Effector memory CD8-positive, alpha-beta T cell (primary cell): ENCODE measurements around the gene SLCO4C1.

Source experiments
- ATAC-seq: fragments of 150-1000 bp; cut with Tn5 transposase; replicated peaks from 2 replicates; pipeline ENCODE4 v1.10.0; 2021; ENCODE audit warnings: mild to moderate bottlenecking, moderate library complexity
- DNase-seq, 3 experiments: peaks; one replicate each; pipeline ENCODE4 v3.0.0; 2021
- H3K27ac Mint-ChIP-seq, 2 donors: one replicate each; pipeline ENCODE4 v1.8.0; 2022; ENCODE audit warnings: mild to moderate bottlenecking in 2 of 2, mixed read lengths in 2 of 2, moderate library complexity in 2 of 2
- H3K27me3 Mint-ChIP-seq, 2 donors: one replicate each; pipeline ENCODE4 v1.8.0; 2022; ENCODE audit warnings: mixed read lengths in 2 of 2
- H3K36me3 Mint-ChIP-seq: one replicate; pipeline ENCODE4 v1.8.0; 2022; ENCODE audit warnings: mild to moderate bottlenecking, moderate library complexity, mixed read lengths; ENCODE audit not compliant: insufficient read depth
- H3K4me1 Mint-ChIP-seq, 2 donors: one replicate each; pipeline ENCODE4 v1.8.0; 2022; ENCODE audit warnings: low read depth in 2 of 2, mixed read lengths in 2 of 2
- H3K4me3 Mint-ChIP-seq, 2 donors: one replicate each; pipeline ENCODE4 v1.8.0; 2022; ENCODE audit warnings: mild to moderate bottlenecking in 2 of 2, mixed read lengths in 2 of 2, moderate library complexity in 2 of 2
- H3K9me3 Mint-ChIP-seq, 2 donors: one replicate each; pipeline ENCODE4 v1.8.0; 2022; ENCODE audit warnings: mixed read lengths in 2 of 2

SLCO4C1 gene

GRCh38 chr5:102231693-102232619 lies 64.1 kb downstream of the SLCO4C1 start:
- peak; percentile 19 for ATAC-seq
- no peak for DNase-seq
- peaks cover 5% of the 10 kb centered on the region for H3K36me3 Mint-ChIP-seq
- H3K27me3 Mint-ChIP-seq, result no peaks in the 10 kb centered on the region
- H3K9me3 Mint-ChIP-seq, result no peaks in the 10 kb centered on the region
- H3K4me3 Mint-ChIP-seq, result no peak overlapping the region
- peaks cover 8 to 9% of the 10 kb centered on the region in 2 donors for H3K4me1 Mint-ChIP-seq
- no peak overlapping the region for H3K27ac Mint-ChIP-seq

DNA sequence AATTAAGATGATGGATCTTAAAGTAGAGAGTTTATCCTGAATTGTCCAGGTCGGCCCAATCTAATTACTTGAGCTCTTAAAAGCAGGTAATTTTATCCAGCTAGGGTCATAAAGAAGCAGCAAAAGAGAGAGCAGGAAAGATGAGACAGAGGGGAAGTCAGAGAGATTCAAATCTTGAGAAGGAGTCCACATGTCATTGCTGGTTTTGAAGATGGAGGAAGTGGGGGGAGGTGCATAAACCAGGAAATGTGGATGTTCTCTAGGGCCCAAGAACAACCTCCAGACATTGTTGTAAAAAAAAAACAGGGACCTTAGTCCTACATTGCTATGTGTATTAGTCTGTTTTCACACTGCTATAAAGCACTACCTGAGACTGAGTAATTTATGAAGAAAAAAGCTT lies 66.4 kb downstream of the SLCO4C1 start:
- Mint-ChIP-seq H3K4me3 (no peak overlapping the region), H3K9me3 (no peaks in the 10 kb centered on the region), H3K27ac (no peak overlapping the region), H3K36me3 (no peaks in the 10 kb centered on the region), H3K4me1 (peaks cover 8 to 9% of the 10 kb centered on the region in 2 donors), H3K27me3 (no peaks in the 10 kb centered on the region)
- ATAC-seq (no peak), DNase-seq (no peak)

GRCh38 chr5:102226321-102226720 lies 69.8 kb downstream of the SLCO4C1 start:
- Mint-ChIP-seq H3K4me3 (no peak overlapping the region), H3K27me3 (peaks cover 0 to 9% of the 10 kb centered on the region in 2 donors), H3K27ac (no peak overlapping the region), H3K4me1 (peaks cover 4 to 9% of the 10 kb centered on the region in 2 donors), H3K36me3 (no peaks in the 10 kb centered on the region), H3K9me3 (no peaks in the 10 kb centered on the region)
- no peak for DNase-seq
- ATAC-seq, result no peak

DNA sequence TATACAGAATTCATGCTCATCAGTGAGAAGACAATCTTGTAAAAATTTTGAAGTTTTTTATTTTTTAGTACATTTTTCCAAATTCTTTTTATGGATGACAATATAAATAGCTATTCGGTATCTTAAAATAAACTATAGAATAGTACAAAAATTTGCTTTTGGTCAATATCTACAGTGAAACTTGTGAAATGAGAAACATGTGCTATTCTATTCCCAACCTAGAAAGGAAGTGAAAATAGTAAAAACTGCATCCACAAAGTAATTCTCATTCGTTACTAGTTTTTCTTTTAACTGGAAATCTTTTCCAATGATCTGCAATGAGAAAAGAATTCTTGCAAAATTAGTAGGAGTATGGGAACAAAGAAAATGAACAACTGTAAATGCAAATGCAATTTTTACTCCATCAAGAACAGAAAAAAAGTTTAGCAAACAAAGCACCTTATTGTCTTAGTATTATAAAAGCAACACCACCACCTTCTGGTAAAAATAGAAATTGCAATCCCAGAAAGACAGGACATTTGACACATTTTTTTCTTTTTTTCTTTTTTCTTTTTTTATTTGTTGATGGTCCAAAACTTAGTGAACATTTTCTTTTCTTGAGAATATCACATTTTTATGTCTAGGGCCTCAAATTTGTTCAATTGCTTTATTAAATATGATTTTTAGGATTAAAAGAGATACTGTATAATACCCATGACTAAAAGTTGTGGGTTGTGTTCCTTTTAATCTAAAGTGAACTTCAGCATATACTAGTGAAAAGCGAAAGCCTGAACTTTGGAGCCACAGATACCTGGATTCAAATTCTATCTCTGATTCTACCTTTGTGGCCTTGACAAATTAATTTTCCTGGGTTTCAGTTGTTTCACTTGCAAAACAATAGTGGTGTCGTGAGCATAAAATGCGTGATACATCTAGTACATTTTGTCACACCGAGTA lies 72.3 kb downstream of the SLCO4C1 start:
- no peak for DNase-seq
- peaks cover 0 to 17% of the 10 kb centered on the region in 2 donors for H3K27me3 Mint-ChIP-seq
- no peak overlapping the region for H3K27ac Mint-ChIP-seq
- H3K36me3 Mint-ChIP-seq, result no peaks in the 10 kb centered on the region
- H3K9me3 Mint-ChIP-seq, result no peaks in the 10 kb centered on the region
- H3K4me3 Mint-ChIP-seq, result no peak overlapping the region
- no peak for ATAC-seq
- no peaks in the 10 kb centered on the region for H3K4me1 Mint-ChIP-seq

DNA sequence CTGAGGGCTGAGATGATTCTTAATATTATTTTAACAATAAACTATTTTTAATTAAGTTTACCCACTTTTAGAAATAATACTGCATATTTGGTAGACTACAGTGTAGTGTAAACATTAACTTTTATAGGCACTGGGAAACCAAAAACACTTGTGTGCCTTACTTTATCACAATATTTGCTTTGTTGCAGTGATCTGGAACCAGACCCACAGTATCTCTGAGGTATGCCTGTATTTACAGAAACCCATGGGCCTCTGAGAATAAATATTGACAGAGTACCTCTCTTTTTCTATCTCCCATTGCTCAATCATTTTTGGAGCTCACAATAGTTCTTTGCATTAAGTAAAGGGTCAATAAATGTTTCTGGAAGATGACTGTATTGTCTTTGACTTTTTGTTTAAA lies 73.3 kb downstream of the SLCO4C1 start:
- ATAC-seq, result no peak
- H3K4me3 Mint-ChIP-seq, result no peak overlapping the region
- H3K27me3 Mint-ChIP-seq, result peaks cover 0 to 17% of the 10 kb centered on the region in 2 donors
- H3K9me3 Mint-ChIP-seq, result no peaks in the 10 kb centered on the region
- no peak overlapping the region for H3K27ac Mint-ChIP-seq
- H3K36me3 Mint-ChIP-seq, result no peaks in the 10 kb centered on the region
- no peak for DNase-seq
- no peaks in the 10 kb centered on the region for H3K4me1 Mint-ChIP-seq

- DNase-seq, result no peak
- Mint-ChIP-seq H3K36me3 (no peaks in the 10 kb centered on the region), H3K9me3 (no peaks in the 10 kb centered on the region), H3K4me1 (no peaks in the 10 kb centered on the region), H3K27ac (no peak overlapping the region), H3K4me3 (no peak overlapping the region), H3K27me3 (peaks cover 0 to 17% of the 10 kb centered on the region in 2 donors)
- no peak for ATAC-seq
Measured at GRCh38 chr5:102221949-102222348, 74.1 kb downstream of the SLCO4C1 start.

DNA sequence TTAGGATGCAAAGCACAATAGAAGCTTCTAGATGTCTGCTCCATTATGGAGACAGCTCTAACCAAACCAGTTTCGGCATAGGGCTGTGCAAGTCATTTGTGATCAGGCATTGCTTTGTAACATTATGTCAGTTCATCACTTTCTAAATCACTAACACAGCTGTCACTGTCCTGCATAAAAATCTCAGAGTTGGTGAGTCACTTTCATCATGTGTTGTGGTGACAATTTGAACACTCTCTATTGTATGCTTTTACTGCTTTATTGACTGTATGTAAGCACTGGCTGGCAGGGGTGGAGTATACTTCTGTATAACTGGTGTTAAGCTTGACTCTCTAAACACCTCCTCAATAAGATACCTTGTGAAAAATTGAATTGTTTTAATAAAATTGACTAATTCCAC lies 77.9 kb downstream of the SLCO4C1 start:
- Mint-ChIP-seq H3K27ac (no peak overlapping the region), H3K27me3 (peaks cover 0 to 17% of the 10 kb centered on the region in 2 donors), H3K9me3 (no peaks in the 10 kb centered on the region), H3K36me3 (no peaks in the 10 kb centered on the region), H3K4me3 (no peak overlapping the region), H3K4me1 (no peaks in the 10 kb centered on the region)
- DNase-seq, result no peak
- no peak for ATAC-seq

- Mint-ChIP-seq H3K27me3 (peaks cover 0 to 8% of the 10 kb centered on the region in 2 donors), H3K4me3 (no peak overlapping the region), H3K4me1 (no peaks in the 10 kb centered on the region), H3K9me3 (no peaks in the 10 kb centered on the region), H3K27ac (no peak overlapping the region), H3K36me3 (no peaks in the 10 kb centered on the region)
- ATAC-seq (no peak), DNase-seq (no peak)
Measured at GRCh38 chr5:102216678-102217077, 79.4 kb downstream of the SLCO4C1 start.

DNA sequence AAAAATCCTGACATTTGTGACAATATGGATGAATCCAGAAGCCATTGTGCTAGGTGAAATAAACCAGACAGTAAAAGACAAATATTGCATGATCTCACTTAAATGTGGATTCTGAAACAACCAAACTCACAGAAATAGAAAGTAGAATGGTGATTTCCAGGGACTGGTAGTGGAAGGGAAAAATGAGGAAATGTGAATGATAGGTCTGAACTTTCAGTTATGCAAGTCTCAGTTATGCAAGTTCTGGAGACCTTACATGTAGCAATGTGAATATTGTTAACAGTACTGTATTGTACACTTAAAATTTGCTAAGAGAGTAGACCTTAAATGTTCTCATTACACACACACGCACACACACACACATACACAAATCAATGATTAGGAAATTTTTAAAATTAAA lies 84.9 kb downstream of the SLCO4C1 start:
- no peaks in the 10 kb centered on the region for H3K9me3 Mint-ChIP-seq
- DNase-seq, result no peak
- H3K4me3 Mint-ChIP-seq, result no peak overlapping the region
- H3K27me3 Mint-ChIP-seq, result no peaks in the 10 kb centered on the region
- no peaks in the 10 kb centered on the region for H3K36me3 Mint-ChIP-seq
- no peak overlapping the region for H3K27ac Mint-ChIP-seq
- ATAC-seq, result no peak
- H3K4me1 Mint-ChIP-seq, result no peaks in the 10 kb centered on the region

- Mint-ChIP-seq H3K4me3 (no peak overlapping the region), H3K27me3 (peaks cover 14 to 34% of the 10 kb centered on the region in 2 donors), H3K27ac (no peak overlapping the region), H3K36me3 (no peaks in the 10 kb centered on the region), H3K9me3 (peaks cover 0 to 4% of the 10 kb centered on the region in 2 donors), H3K4me1 (no peaks in the 10 kb centered on the region)
- ATAC-seq, result no peak
- no peak for DNase-seq
Measured at GRCh38 chr5:102200861-102201260, 95.2 kb downstream of the SLCO4C1 start.

DNA sequence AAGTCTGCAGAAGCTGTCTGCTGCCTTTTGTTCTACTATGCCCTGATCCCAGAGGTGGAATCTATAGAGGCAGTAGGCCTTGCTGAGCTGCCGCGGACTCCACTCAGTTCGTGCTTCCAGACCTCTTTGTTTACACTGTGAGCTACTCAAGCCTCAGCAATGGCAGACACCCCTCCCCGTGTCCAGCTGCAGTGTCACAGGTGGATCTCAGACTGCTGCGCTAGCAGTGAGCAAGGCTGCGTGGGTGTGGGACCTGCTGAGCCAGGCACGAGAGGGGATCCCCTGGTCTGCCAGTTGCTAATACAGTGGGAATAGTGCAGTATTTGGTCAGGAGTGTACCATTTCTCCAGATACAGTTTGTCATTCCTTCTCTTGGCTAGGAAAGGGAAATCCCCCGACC lies 99.6 kb downstream of the SLCO4C1 start:
- Mint-ChIP-seq H3K4me3 (no peak overlapping the region), H3K27me3 (peaks cover 12 to 14% of the 10 kb centered on the region in 2 donors), H3K27ac (no peak overlapping the region), H3K4me1 (no peaks in the 10 kb centered on the region), H3K9me3 (peaks cover 0 to 2% of the 10 kb centered on the region in 2 donors), H3K36me3 (no peaks in the 10 kb centered on the region)
- DNase-seq (no peak), ATAC-seq (no peak)
